WTC11 (cell line): ENCODE measurements around the gene GALNT13. TPM values are rescaled to one million over a fixed set of nuclear protein-coding genes. Genes with fewer than 3 reads are reported as not detected.

ENCODE experiments used
- ATAC-seq: fragments of 200-7000 bp; cut with Tn5 transposase; 2 replicates; pipeline ENCODE4 v1.10.0; 2021; ENCODE audit warnings: mild to moderate bottlenecking, moderate library complexity
- CTCF ChIA-PET: fragments of 300-600 bp; sonication (Branson Sonifier 250); formaldehyde crosslinking; loops from one replicate; lab custom pipeline; 2021; ENCODE audit warnings: antibody characterized with exemption; lab: Charles Lee
- POLR2A ChIA-PET: fragments of 350-600 bp; sonication (Branson Sonifier 250); formaldehyde crosslinking; loops from one replicate; lab custom pipeline; 2021; ENCODE audit warnings: antibody characterized with exemption; lab: Charles Lee
- DNase-seq: peaks from one replicate; pipeline ENCODE4 v3.0.0; 2021; ENCODE audit warnings: low spot score
- H3K27ac Mint-ChIP-seq: 2 replicates; pipeline ENCODE4 v1.8.0; 2021; ENCODE audit warnings: mixed read lengths
- H3K27me3 Mint-ChIP-seq: 2 replicates; pipeline ENCODE4 v1.8.0; 2021; ENCODE audit warnings: low read depth, mild to moderate bottlenecking, moderate library complexity, mixed read lengths
- H3K36me3 Mint-ChIP-seq: 2 replicates; pipeline ENCODE4 v1.8.0; 2021; ENCODE audit warnings: mixed read lengths
- H3K4me1 Mint-ChIP-seq: 2 replicates; pipeline ENCODE4 v1.8.0; 2022; ENCODE audit warnings: mixed read lengths
- H3K4me3 Mint-ChIP-seq: 2 replicates; pipeline ENCODE4 v1.8.0; 2021; ENCODE audit warnings: mild to moderate bottlenecking, moderate library complexity, mixed read lengths
- H3K9me3 Mint-ChIP-seq: 2 replicates; pipeline ENCODE4 v1.8.0; 2021; ENCODE audit warnings: mixed read lengths
- AFF4 ChIP-seq: sonication (generic); formaldehyde crosslinking; IDR thresholded peaks from 2 replicates; pipeline ENCODE4 v1.8.1; 2023; ENCODE audit warnings: mild to moderate bottlenecking, missing genetic modification reagents, borderline replicate concordance
- ATF3 ChIP-seq: sonication (generic); formaldehyde crosslinking; conservative IDR thresholded peaks from 2 replicates; pipeline ENCODE4 v1.8.1; 2022; ENCODE audit warnings: mild to moderate bottlenecking, missing genetic modification reagents
- CBFB ChIP-seq: sonication (generic); formaldehyde crosslinking; IDR thresholded peaks from 2 replicates; pipeline ENCODE4 v1.8.1; 2022; ENCODE audit warnings: mild to moderate bottlenecking, low read depth, missing genetic modification reagents
- CDX4 ChIP-seq: fragments of 250-450 bp; sonication (Bioruptor Pico); IDR thresholded peaks from 2 replicates; pipeline ENCODE4 v1.9.0; 2021; ENCODE audit warnings: moderate library complexity, mild to moderate bottlenecking, inconsistent platforms, borderline replicate concordance
- CTCF ChIP-seq: fragments of 200-600 bp; IDR thresholded peaks from 2 replicates; pipeline ENCODE4 v1.8.0; 2022; ENCODE audit warnings: antibody characterized with exemption
- E2F1 ChIP-seq: sonication (generic); formaldehyde crosslinking; IDR thresholded peaks from 2 replicates; pipeline ENCODE4 v1.8.0; 2022; ENCODE audit warnings: mild to moderate bottlenecking, missing genetic modification reagents
- E2F5 ChIP-seq: sonication (generic); formaldehyde crosslinking; IDR thresholded peaks from 2 replicates; pipeline ENCODE4 v1.8.1; 2022; ENCODE audit warnings: mild to moderate bottlenecking, moderate library complexity, missing genetic modification reagents
- ELF4 ChIP-seq: sonication (generic); formaldehyde crosslinking; IDR thresholded peaks from 2 replicates; pipeline ENCODE4 v1.8.1; 2022; ENCODE audit warnings: low read depth, mild to moderate bottlenecking, moderate library complexity, missing genetic modification reagents
- FOXJ3 ChIP-seq: sonication (generic); formaldehyde crosslinking; IDR thresholded peaks from 2 replicates; pipeline ENCODE4 v1.9.0; 2021; ENCODE audit warnings: missing genetic modification reagents, mild to moderate bottlenecking, borderline replicate concordance
- GABPB1 ChIP-seq: sonication (generic); formaldehyde crosslinking; IDR thresholded peaks from 2 replicates; pipeline ENCODE4 v1.8.1; 2023; ENCODE audit warnings: mild to moderate bottlenecking, missing genetic modification reagents
- HMGA2 ChIP-seq: fragments of 250-450 bp; sonication (Bioruptor Pico); IDR thresholded peaks from 2 replicates; pipeline ENCODE4 v1.4.0; 2021; ENCODE audit warnings: mild to moderate bottlenecking, moderate library complexity
- HMGXB4 ChIP-seq: sonication (generic); formaldehyde crosslinking; IDR thresholded peaks from 2 replicates; pipeline ENCODE4 v1.8.1; 2023; ENCODE audit warnings: mild to moderate bottlenecking, moderate library complexity, missing genetic modification reagents
- IRF1 ChIP-seq: sonication (generic); formaldehyde crosslinking; IDR thresholded peaks from 2 replicates; pipeline ENCODE4 v1.8.0; 2023; ENCODE audit warnings: missing genetic modification reagents
- IRF2 ChIP-seq: sonication (generic); formaldehyde crosslinking; IDR thresholded peaks from 2 replicates; pipeline ENCODE4 v1.8.0; 2022; ENCODE audit warnings: low read depth, missing genetic modification reagents, borderline replicate concordance
- NR2C2 ChIP-seq: sonication (generic); formaldehyde crosslinking; IDR thresholded peaks from 2 replicates; pipeline ENCODE4 v1.8.0; 2022; ENCODE audit warnings: mild to moderate bottlenecking, missing genetic modification reagents
- SMAD3 ChIP-seq: sonication (generic); formaldehyde crosslinking; IDR thresholded peaks from 2 replicates; pipeline ENCODE4 v1.8.0; 2022; ENCODE audit warnings: missing genetic modification reagents, mild to moderate bottlenecking, borderline replicate concordance
- SMAD4 ChIP-seq: sonication (generic); formaldehyde crosslinking; IDR thresholded peaks from 2 replicates; pipeline ENCODE4 v1.8.0; 2022; ENCODE audit warnings: mild to moderate bottlenecking, missing genetic modification reagents
- TEAD4 ChIP-seq: sonication (generic); formaldehyde crosslinking; IDR thresholded peaks from 2 replicates; pipeline ENCODE4 v1.8.0; 2022; ENCODE audit warnings: mild to moderate bottlenecking, missing genetic modification reagents
- TP53 ChIP-seq: sonication (generic); formaldehyde crosslinking; IDR thresholded peaks from 2 replicates; pipeline ENCODE4 v1.8.1; 2023; ENCODE audit warnings: mild to moderate bottlenecking, missing genetic modification reagents
- ZNF671 ChIP-seq: fragments of 250-450 bp; sonication (Bioruptor Pico); IDR thresholded peaks from 2 replicates; pipeline ENCODE4 v1.8.0; 2021; ENCODE audit warnings: mild to moderate bottlenecking
- total RNA-seq: library from RNA; stranded (reverse); gene quantifications from 3 replicates; pipeline ENCODE4 v1.2.3, GENCODE V29; 2021

Gene GALNT13
- total RNA-seq, 1 experiment from 2014 or later: 9.9 TPM

GRCh38 chr2:153872311-153873051 lies 759 bp downstream of the GALNT13 start:
- Mint-ChIP-seq H3K4me1 (peaks cover 26% of the 10 kb centered on the region), H3K4me3 (peak overlapping the region; percentile 88), H3K27ac (no peak overlapping the region; the same call in 1 of the 2 replicates), H3K36me3 (no peaks in the 10 kb centered on the region), H3K9me3 (peaks cover 3% of the 10 kb centered on the region; the same call in 1 of the 2 replicates), H3K27me3 (peaks cover 37% of the 10 kb centered on the region)
- TF ChIP-seq SMAD4 (no peak), HMGXB4 (CRISPR knock-in tag) (0 out of 2 replicates have a peak, but pooled peaks have one; percentile 46), HMGA2 (CRISPR knock-in tag) (no peak), FOXJ3 (CRISPR knock-in tag) (no peak)
- ATAC-seq: no peak; the same call in 1 of the 2 replicates
- peak; percentile 16 for DNase-seq
- POLR2A ChIA-PET: interaction anchor here (0.6 to 0.9 kb wide), 2 partner anchors 84 to 393 kb away, joined by 3 read pairs; no protein-coding TSS in a partner anchor
- CTCF ChIA-PET: interaction anchor here (1.0 to 1.7 kb wide), 2 partner anchors 18 to 498 kb away, joined by 5 to 10 read pairs; no protein-coding TSS in a partner anchor

- Mint-ChIP-seq H3K4me3 (peak overlapping the region; percentile 88), H3K27ac (no peak overlapping the region; the same call in 1 of the 2 replicates), H3K4me1 (peaks cover 26% of the 10 kb centered on the region), H3K9me3 (no peaks in the 10 kb centered on the region), H3K36me3 (no peaks in the 10 kb centered on the region), H3K27me3 (peaks cover 37% of the 10 kb centered on the region)
- CTCF ChIA-PET: interaction anchor here (0.9 to 1.1 kb wide), 2 partner anchors 17 to 54 kb away, joined by 3 read pairs; no protein-coding TSS in a partner anchor
- ATAC-seq (peak; percentile 29), DNase-seq (peak; percentile 53)
- POLR2A ChIA-PET: no interaction called here
- no peak for TF ChIP-seq IRF1
- no peak for TF ChIP-seq ATF3 (CRISPR knock-in tag)
- TF ChIP-seq ELF4 (CRISPR knock-in tag): no peak
- TF ChIP-seq CDX4 (CRISPR knock-in tag): no peak
- TF ChIP-seq CBFB (CRISPR knock-in tag): no peak
- TF ChIP-seq E2F5 (CRISPR knock-in tag): no peak
- no peak for TF ChIP-seq NR2C2 (CRISPR knock-in tag)
- TF ChIP-seq ZNF671 (CRISPR knock-in tag): no peak
- no peak for TF ChIP-seq TP53 (CRISPR knock-in tag)
- TF ChIP-seq AFF4 (CRISPR knock-in tag): no peak
- TF ChIP-seq TEAD4 (CRISPR knock-in tag): no peak
- TF ChIP-seq IRF2 (CRISPR knock-in tag): no peak
- TF ChIP-seq GABPB1: no peak
- no peak for TF ChIP-seq CTCF
- TF ChIP-seq SMAD3 (CRISPR knock-in tag): no peak
- no peak for TF ChIP-seq E2F1 (CRISPR knock-in tag)
These were observed 1.6 kb downstream of the GALNT13 start for GRCh38 chr2:153873052-153874048.
